GM12875 (cell line): ENCODE data around the gene PDZD11.

Experiments used
- H3K4me3 ChIP-seq: one replicate; pipeline ENCODE4 v1.5.1; 2011; ENCODE audit warnings: low read depth, low read length, control low read depth
- TF ChIP-seq, protein P1 (sequence below): IDR thresholded peaks from 2 replicates; pipeline ENCODE4 v1.5.1; 2011; ENCODE audit warnings: low read depth, mild to moderate bottlenecking, control low read depth, inconsistent platforms, low read length, moderate library complexity, borderline replicate concordance; ENCODE audit not compliant: insufficient read depth

Gene PDZD11

DNA sequence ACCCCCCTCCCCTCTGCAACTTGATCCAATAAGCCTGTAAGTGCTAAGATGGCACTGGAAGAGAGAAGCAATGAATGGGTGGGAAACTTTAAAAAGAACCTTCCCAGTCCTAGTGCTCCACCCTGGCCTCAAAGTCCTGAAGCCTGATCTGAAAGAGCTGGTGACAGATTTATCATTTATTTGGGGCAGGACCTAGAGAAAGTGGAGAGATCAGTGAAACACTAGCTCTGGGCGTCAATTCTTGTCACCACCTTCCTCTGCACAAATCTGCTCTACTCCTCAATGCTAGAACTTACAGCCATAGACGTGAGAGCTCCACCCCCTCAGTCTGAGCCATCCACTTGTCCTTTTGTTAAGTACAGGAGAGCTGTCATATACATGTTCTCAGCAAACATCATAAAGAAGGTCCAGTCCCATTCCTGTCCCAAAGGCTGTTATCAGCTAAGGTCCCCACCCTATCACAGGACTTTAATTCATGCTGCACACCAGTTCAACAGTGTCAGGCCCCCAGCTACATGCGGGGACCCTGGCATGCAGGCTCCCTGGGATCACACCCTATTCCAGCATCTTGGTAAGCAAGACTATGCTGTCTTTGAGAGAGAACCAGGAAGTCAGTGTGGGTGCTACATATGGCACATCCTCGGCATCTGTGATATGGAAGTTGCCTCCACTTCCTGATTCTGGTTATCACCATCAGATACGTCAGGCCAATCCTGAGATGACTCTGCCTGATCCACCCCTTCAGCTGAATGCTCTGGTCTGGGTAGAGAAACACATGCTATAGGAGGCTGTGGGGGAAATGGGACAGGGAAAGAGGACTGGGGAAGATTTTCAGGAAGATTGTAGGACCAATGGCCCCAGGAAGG lies 32.1 kb downstream of the PDZD11 start:
- TF ChIP-seq, protein P1, sequence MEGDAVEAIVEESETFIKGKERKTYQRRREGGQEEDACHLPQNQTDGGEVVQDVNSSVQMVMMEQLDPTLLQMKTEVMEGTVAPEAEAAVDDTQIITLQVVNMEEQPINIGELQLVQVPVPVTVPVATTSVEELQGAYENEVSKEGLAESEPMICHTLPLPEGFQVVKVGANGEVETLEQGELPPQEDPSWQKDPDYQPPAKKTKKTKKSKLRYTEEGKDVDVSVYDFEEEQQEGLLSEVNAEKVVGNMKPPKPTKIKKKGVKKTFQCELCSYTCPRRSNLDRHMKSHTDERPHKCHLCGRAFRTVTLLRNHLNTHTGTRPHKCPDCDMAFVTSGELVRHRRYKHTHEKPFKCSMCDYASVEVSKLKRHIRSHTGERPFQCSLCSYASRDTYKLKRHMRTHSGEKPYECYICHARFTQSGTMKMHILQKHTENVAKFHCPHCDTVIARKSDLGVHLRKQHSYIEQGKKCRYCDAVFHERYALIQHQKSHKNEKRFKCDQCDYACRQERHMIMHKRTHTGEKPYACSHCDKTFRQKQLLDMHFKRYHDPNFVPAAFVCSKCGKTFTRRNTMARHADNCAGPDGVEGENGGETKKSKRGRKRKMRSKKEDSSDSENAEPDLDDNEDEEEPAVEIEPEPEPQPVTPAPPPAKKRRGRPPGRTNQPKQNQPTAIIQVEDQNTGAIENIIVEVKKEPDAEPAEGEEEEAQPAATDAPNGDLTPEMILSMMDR, result no peak
- H3K4me3 ChIP-seq, result no peak overlapping the region

DNA sequence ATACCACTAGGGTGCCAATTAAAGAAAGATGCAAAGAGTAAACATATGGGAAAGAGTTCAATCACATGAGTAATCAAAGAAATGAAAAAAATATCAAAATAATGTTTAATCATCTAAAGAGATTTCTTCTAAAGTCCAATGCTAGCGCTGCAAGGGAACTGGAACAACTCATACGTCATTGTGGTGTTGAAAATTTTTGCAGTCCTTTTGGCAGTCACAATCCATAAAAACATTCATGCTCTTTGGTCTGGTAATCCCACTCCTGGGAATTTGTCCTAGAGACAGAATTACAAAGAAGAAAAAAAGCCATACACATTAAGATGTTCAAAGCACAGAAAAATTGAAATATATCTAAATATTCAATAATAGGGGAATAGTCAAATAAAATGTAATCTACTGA lies 34.3 kb downstream of the PDZD11 start:
- TF ChIP-seq, protein P1, result no peak
- H3K4me3 ChIP-seq, result no peak overlapping the region

DNA sequence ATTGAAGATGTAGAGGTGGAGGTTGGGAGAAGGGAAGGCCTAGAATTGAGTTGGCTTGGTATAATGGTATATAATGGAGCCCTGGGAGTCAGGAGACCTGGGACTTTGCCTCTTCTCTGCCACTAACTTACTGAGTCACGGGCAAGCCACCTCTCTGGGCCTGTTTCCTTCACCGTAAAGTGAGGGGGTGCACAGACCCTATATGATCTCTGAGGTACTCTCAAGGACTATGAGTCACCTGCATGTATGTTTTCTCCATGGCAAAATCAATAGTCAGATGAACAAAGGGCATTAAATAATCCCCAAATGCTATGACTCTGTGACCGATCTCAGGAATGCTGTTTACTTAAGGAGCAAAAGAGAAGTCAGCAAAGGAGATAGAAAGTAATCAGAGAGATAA lies 34.8 kb downstream of the PDZD11 start:
- TF ChIP-seq, protein P1, result no peak
- no peak overlapping the region for H3K4me3 ChIP-seq

DNA sequence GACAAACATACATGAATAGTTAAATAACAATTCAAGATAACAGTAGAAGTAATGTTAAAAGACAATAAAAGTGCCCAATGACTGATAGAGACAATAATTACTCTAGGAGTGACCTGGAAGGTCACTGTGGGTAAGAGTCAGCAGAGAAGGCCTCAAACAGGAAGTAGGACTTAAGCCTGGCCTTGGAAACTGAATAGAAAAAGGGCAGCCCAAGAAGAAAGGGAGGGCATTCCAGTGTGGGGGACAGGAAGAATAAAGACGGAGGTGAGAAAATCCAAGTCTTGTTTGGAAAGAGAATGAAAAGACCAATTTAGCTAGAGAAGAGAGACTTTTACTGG lies 35.7 kb downstream of the PDZD11 start:
- TF ChIP-seq, protein P1, result no peak
- H3K4me3 ChIP-seq, result no peak overlapping the region

DNA sequence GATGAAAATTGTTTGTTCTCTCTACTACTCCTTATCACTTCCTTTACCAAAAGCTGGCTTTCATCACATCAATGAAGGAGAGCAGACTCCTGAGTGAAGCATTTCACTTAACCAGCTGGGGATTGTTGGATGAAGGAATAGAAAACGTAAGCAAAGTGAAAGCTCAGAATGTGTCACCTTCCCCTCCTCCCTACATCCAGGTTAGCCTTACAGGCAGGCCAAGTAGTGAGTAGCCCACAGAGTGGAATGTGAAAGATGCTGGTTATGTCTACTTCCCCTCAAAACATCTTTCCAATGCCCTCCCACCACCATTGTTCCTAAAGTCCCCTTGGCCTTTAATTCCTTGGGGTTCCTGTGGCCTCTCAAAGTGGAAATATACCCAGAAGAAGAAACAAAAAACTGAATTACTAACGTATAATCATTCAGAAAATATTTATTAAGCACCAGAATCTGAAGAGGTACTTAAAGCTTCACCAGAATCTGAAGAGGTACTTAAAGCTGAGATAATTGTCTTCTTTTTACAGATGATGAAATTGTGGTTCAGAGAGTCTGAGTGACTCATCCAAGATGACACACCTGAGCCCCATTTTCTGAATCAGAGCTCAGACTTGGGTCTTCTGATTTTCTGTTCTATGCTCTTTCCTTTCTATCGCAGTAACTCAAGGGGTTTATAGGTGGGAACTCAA lies 36.2 kb downstream of the PDZD11 start:
- TF ChIP-seq, protein P1, result no peak
- no peak overlapping the region for H3K4me3 ChIP-seq

DNA sequence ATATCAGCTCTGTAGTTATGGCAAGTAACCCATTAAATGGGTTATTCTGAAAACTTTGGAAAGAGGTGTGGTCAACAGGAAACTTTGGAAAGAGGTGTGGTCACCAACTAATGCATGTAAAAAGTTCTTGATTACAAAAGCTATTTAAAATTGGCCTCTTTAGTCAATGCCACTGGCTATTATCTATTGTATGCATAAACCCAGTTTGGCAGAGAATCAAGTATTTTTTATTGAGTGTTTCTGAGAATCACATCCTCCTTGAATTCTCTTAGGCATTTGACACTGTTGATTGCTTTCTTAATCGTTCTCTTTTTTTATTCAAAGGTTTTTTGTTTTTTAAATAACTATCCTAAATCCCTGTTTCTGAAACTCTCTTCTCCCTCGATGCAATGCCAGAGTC lies 37.2 kb downstream of the PDZD11 start:
- no peak overlapping the region for H3K4me3 ChIP-seq
- TF ChIP-seq, protein P1, result no peak

DNA sequence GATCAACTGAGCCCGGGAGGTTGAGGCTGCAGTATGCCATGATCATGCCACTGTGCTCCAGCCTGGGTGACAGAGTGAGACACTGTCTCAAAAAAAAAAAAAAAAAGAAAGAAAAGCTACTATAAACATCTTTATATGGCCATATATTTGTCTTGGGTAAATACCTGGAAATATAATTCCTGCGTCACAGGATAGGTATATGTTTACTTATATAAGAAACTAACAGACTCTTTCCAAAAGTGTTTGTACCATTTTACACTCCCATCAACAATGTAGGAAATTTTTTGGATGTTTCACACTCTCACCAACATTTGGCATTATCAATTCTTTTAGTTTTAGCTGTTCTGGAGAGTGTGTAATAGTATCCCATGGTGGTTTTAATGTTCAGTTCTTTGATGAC lies 42.5 kb downstream of the PDZD11 start:
- no peak overlapping the region for H3K4me3 ChIP-seq
- TF ChIP-seq, protein P1, result no peak
